ENCODE data around the gene FBLIM1. TPM values are rescaled to one million over a fixed set of nuclear protein-coding genes. Genes with fewer than 3 reads are reported as not detected.

FBLIM1 gene
- total RNA-seq, 1 experiment from 2014 or later: 78.3 TPM

GRCh38 chr1:15736038-15736891, 22.3 kb upstream of the FBLIM1 start, which contains the start of gene SLC25A34 (continued):
- no peak for TF ChIP-seq AR (CRISPR knock-in tag; IDR thresholded peaks at IDR 0.05)
- no peak for TF ChIP-seq FOXJ3 (CRISPR knock-in tag; IDR thresholded peaks at IDR 0.05; ENCODE audit: borderline replicate concordance)
- TF ChIP-seq AFF4 (CRISPR knock-in tag; IDR thresholded peaks at IDR 0.05; ENCODE audit: borderline replicate concordance): no peak
- TF ChIP-seq NR1H2 (CRISPR knock-in tag; IDR thresholded peaks at IDR 0.05): no peak
- TF ChIP-seq ESRRA (CRISPR knock-in tag; IDR thresholded peaks at IDR 0.05; ENCODE audit: borderline replicate concordance): no peak
- no peak for TF ChIP-seq FOXK1 (CRISPR knock-in tag; IDR thresholded peaks at IDR 0.05)
- TF ChIP-seq ZBTB21 (CRISPR knock-in tag; IDR thresholded peaks at IDR 0.05; ENCODE audit: borderline replicate concordance): no peak
- no peak for TF ChIP-seq PRDM15 (CRISPR knock-in tag; IDR thresholded peaks at IDR 0.05)
- no peak for TF ChIP-seq SOX15 (CRISPR knock-in tag; IDR thresholded peaks at IDR 0.05)
- TF ChIP-seq ZNF219 (CRISPR knock-in tag; IDR thresholded peaks at IDR 0.05; ENCODE audit: borderline replicate concordance): no peak
- no peak for TF ChIP-seq ZMAT4 (CRISPR knock-in tag; IDR thresholded peaks at IDR 0.05)
- TF ChIP-seq E2F5 (CRISPR knock-in tag; IDR thresholded peaks at IDR 0.05): no peak
- TF ChIP-seq GABPB1 (CRISPR knock-in tag; IDR thresholded peaks at IDR 0.05): no peak
- no peak for TF ChIP-seq ZNF423 (CRISPR knock-in tag; IDR thresholded peaks at IDR 0.05)

Data from WTC11 (cell line).